Measurements from ENCODE around the gene FN1.

FN1 gene

DNA sequence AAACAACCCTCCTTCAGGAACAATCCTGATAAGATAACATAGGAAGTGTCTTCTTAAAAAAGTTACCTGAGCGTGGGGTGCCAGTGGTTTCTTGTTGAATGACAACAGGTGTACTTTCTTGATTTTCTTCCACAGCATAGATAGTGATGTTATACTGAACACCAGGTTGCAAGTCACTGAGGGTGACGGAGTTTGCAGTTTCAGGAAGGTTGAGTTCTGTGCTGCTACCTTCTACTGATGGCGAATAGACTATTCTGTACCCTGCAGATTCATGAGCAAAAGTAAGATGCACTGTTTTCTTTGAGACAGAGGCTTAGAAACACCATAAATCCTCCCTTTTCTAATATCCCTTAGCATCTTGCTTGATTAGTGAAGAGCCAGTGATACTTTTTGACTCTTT is 28.8 kb downstream of the FN1 start:
- DNase-seq (ENCODE audit: low spot score) = no peak

DNA sequence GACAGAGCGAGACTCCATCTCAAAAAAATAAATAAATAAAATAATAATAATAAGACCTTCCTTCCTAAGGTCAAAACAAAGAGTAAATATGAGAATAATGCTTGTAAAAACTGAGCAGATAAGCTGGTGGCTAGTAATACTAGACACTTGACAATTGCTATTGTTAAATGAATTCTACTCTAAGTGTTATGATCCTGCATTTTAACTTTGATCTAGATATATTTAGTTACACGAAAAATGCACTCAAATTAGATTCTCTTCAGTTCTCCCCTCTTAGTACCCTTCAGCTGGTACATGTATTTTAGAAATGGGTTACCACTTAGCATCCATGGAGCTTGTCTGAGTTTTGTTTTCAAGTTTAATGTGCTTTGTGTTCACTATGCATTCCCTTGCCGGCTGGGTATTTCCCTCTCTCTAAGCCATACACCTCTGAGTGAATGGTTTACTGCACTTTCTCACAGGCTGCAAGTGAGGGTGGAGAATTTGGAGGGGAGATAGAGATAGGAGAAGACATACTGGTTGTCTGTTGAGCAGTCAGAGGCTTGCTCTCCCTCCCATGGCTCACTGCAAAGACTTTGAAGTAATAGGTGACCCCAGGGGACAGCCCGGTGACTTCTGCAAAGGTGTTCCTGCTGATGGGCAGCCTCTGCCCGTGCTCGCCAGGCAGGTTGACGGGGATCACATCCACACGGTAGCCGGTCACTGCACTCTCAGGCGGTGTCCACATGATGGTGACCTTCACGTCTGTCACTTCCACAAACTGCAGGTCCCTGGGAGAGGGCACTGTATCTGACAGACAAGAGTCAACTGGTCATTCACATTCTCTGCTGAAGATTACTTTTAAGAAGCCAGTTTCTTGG is 29.9 kb downstream of the FN1 start:
- DNase-seq (ENCODE audit: low spot score) = no peak

DNA sequence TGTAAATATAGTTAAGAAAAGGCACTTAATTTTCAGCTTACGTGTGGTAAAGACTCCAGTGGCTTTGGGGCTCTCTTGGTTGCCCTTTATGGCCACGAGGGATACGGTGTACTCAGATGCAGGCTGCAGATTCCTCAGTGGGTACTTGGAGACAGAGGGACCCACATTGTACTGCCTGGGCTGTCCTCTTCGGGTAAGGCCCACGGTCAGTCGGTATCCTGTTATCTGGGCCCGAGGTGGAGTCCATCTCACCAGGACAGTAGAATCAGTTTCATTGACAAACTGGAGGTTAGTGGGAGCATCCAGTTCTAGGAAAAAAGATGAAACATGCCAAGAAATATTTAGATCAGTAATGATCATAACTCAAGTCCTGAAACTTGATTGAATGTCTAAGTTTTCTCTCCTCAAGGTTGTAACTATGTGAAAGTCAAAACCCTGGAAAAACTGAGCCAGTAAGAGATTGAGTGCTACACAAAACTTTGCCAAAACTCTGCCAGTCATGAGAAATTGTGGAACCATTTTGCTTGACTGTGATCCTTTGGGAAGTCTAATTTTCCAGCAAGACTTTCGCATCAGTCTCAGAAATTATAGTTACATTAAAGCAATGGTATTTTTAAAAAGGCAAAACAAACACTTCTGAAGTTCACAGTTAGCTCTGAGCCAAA is 31.4 kb downstream of the FN1 start:
- no peak for DNase-seq (ENCODE audit: low spot score)

DNA sequence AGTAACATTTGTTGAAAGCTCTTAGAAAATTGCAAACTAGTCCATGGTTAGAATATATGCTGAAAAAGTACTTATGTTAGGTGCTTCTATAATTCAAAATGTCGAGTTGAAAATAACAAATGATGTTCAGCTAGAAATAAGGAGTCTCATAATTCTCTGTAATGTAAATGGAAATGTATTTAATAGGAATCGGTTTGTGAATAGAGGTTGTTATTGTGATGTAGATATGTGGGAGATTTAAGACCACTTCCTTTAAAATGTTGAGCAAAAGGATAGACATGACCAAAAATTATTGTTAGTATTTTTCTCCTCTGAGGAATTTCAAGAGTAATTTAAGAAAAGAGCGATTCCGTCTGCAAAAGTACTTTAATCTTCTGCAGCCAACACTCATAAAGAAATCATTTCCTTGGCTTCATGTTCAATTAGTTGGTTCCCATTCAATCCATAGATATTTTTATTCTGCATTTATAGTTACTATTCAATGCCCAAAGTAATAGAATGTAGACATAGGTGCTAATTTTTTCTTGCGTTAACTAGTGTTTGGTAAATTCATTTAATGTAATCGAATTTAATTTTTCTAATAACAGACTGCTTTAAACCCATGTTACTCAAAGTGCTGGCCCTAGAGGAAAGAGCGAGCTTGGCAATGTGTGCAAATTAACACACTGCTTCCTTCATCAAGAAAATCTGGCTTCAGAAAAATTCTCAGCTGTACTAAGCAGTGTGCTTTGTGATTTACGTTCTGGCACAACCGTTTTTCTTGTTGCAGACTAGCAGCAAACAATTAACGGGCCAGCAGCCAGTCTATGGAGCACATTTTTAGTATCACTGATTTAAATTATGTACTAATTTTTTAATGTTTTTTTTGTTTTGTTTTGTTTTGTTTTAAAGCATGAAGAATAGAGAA is 32.2 kb downstream of the FN1 start:
- no peak for DNase-seq (ENCODE audit: low spot score)

DNA sequence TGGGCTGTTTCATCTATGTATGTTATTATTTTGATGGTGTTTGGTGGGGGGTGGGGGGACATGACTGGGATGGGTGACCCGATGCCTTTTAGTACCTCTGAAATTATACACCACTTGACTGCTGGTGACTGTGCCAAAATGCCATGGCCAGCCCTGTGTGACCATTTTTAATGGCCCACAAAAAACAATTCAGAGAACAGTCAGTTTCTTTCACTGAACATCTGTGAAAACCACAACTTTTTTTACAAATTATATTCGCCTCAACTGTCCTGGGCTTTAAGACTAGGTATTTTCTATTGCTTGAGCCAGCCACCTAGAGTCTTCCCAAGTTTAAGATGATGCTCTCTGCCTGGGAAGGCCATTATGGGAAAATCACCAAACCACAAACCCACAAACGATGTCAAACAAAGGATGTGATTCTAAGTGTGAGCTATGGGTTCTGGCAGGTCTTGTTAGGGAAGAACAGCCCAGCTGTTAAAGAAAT is 33.9 kb downstream of the FN1 start:
- DNase-seq (ENCODE audit: low spot score) = no peak

DNA sequence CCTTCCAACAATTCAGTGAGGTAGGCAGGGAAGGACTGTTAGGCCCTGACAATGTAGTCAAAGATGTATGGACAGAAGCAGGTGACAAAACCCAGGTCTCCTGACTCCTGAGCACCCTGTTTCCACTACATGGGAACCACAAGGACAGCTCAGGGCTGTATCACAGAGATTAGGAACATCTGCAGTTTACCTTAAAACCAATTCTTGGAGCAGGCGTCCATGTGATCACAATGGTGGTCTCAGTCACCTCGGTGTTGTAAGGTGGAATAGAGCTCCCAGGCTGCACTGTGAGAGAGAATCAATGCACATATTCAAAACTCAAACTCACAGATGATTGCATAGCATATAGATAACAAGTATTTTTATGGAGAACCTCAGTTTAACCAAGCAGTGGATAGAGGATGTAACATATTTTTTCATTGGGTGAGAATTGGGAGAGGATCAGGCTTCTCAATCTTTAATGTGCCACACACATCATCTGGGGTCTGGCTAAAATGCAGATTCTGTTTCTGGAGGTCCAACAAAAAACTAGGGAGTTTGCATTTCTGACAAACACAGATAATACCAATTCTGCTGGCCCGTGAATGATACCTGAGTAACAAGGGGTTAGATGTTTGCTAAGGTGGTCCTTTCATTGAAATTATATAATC is 36.7 kb downstream of the FN1 start:
- no peak for DNase-seq (ENCODE audit: low spot score)

DNA sequence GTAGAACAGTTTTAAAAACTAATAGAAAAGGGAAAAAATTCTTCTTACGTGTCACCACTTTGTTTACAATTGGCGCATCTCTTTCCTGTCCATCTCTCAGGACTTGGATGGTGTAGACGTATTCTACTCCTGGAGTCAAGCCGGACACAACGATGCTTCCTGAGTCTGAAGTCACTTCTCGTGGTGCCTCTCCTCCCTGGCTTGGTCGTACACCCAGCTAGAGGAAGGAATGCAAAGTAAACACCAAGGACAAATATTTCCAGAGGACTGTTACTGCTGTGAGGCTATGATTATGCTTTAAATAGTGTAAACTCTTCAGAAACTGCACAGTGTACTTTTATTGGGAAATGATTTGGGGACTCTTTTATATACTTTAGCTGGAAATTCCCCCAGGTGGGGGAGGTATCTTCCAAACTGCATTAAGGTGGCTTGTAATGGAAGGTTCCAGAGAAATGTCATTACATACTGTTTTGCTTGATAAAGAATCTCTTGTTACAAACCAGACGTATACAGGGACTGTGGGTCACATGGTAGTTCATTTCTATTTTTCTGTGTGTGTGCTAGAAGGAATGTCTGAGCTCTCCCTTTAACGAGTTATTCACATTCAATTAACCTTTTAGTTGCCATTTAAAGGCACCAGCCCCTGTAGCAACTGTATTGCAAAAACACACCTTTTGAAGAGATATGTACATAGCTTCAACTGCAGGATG is 38.1 kb downstream of the FN1 start:
- DNase-seq (ENCODE audit: low spot score) = peak; percentile 15

DNA sequence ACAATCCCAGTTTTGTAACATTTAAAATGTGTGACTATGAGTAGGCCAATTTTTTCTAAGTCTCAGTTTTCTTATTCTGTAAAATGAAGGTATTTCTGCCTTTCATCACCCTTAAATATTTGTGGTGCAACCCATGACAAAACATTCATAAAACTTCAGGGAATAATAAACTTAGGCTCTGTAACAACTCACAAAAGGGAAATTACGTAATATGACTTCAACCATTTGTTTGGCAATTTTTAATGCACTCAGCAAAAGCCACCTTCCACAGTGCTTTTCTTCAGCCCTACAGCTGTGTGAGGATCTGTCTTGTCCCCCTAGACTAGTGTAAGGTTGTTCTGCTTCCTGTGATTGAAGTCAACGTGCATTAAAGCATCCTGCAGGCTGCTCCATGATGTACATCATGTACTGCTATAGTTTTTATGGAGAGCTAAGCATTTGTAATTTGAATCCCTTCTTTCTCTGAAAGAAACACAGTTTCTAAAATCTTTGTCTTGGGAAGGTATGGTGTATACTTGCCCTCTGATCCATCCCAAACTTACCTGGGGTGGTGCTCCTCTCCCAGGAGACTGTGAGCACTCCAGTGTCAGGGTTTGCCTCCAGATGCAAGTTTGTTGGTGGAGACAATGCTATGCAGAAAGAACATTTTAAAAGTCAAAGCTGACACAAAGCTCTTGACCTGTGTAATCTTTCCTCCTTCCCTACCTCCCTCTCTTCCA is 39.1 kb downstream of the FN1 start:
- no peak for DNase-seq (ENCODE audit: low spot score)

DNA sequence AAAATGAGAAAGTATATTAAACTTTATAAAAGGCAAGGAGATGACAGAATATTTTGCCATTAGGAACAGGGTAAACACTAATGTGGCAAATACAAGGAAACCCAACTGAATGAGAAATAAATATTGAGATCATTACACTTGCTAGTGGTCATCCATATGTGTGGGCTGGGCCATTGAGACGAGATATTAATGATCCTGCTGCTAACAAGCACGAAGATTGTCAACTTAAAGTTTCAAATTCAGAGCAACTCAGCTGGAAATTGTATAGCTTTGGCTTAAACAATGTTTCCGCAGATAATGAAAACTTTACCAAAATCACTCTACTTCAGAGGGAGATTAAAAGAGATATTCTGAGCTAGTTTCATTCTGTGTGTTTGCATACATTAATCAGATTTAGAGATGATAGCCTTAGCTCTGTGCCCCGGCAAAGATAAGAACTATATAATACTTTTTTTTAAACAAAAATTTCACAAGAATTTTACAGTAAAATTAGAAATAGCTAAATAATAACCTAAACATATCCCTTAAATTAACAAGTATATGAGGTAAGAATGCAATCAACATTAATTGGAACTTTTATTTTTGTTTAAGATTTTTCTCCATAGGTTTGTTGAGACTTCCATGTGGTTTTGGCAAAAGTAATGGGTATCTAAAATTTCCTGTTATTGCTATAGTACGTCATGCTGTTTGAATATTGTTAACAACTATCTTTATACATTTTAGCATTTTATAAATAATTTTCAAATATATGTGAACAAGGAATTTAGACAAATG is 40.0 kb downstream of the FN1 start:
- no peak for DNase-seq (ENCODE audit: low spot score)

DNA sequence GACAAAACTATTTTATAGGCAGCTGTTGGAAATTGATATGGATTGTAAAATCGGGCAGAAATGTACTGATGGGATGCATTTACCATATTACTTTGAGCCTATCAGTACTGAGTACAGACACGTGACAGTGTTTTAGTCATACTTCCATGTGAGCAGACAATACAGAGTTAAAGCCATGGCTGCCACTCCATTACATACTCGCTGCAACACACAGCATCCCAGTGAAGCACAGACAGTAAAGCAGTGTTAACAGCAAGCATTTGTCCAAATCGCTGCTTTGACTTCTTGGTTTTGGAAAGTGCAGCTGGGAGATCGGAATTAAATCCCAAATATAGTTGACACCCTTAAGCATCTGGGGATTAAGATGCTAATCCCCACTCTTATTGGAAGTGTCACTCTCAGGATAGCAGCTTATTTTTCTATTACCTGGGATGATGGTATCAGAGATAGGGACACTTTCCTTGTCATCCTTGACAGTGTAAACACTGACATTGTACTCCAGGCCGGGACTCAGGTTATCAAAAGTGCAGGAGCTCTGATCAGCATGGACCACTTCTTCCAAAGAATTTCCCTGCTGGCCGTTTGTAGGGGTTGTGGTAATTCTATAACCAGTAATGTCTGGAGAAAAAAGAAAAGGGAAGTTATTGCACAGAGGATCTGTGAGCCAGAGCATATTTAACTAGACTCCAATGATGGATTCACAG is 41.6 kb downstream of the FN1 start:
- no peak for DNase-seq (ENCODE audit: low spot score)

DNA sequence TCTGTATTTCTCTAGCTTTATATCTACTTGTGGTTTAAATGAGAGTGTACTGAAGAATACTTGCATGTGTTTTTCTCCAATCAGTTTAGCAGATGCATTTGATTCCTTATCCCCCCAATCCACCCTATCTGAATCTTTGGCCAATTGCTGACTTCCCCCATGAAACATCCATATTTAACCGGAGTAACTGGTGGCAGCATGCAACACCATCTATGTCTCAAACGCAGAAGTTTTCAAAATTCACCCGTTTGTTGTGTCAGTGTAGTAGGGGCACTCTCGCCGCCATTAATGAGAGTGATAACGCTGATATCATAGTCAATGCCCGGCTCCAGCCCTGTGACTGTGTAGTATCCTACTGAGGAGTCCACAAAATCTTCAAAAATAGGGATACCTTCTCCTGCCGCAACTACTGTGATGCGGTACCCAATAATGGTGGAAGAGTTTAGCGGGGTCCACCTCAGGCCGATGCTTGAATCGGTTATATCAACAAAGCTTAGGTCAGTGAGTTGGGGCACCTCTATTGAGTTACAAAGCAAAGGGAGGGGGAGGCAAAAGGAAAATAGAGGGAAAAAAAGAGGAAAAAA is 43.1 kb downstream of the FN1 start:
- DNase-seq (ENCODE audit: low spot score) = no peak

DNA sequence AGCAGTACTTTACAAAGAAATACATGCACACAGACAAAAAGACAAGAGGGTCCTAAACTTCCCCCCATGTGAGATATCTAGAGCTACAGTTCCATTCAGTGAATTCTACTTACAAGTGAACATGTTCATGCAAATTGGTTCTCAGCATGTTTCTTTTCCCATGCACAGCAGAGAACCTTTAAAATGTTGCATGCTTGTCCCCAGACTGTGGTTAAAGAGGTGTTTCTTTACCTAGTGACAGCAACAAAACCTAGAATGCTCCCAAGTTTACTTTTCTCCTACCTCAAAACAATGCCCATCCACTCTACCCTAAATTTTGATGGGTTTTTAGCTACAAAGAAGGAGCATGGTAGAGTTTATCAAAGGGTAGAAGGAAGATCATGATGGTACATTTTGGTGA is 43.7 kb downstream of the FN1 start:
- no peak for DNase-seq (ENCODE audit: low spot score)

DNA sequence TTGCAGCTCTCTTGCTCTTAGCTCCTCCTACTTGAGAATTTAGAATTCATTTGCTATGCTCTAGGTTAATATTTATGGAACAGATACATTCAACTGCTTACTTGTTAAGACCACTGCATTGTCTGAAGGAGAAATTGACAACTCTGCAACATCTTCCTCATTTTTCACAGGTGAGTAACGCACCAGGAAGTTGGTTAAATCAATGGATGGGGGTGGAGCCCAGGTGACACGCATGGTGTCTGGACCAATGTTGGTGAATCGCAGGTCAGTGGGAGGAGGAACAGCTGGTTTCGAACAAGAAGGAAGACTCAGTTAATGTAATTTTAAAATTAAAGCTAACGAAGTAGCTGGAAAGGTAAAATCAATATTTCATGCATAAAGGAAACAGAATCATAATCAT is 44.3 kb downstream of the FN1 start:
- no peak for DNase-seq (ENCODE audit: low spot score)

DNA sequence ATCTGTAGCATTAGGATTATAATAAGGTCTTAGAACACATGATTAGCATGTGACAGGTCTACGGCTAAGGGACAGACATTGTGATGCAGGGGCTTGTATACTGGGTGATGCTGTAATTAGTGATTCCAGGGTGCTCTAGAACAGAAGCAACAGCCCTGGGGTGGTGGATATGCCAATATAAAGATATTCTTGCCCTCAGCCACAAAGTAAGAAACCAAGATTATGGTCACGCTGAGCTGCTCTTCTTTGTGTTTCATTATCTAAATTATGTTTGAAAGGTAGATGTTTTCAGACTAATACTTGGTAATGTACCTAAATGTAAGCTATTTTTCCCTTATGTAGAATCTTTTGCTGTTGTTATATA is 45.3 kb downstream of the FN1 start:
- no peak for DNase-seq (ENCODE audit: low spot score)

DNA sequence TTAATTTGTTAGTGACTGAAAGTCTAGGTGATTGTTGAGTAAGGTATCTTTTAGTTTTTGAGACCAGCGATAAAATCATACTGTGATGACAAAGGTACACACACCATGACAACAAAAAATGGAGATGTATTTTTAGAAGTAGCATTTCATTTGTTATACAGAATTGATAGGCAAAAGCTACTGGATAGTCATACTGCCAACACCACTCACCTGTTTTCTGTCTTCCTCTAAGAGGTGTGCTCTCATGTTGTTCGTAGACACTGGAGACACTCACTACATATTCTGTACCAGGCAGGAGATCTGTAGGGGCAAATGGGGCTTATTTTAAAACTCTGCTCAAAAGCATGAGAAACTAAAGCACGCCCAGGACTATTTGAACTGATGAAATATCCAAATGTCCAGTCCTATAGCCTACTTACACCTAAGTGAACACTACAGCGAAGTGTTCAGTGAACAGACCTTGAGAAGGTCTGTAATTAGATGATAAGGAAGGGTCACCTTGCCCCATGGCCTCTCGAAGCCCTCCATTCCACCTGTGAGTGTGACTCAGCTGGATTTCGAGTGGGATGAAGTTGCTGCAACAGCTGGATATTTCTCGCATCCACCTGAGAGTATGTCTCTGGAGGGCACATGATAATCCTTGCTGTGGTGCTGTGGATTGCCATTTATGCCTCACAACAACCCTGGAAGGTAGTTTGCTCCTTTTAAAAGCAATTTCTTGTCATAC is 47.7 kb downstream of the FN1 start:
- DNase-seq (ENCODE audit: low spot score) = no peak

DNA sequence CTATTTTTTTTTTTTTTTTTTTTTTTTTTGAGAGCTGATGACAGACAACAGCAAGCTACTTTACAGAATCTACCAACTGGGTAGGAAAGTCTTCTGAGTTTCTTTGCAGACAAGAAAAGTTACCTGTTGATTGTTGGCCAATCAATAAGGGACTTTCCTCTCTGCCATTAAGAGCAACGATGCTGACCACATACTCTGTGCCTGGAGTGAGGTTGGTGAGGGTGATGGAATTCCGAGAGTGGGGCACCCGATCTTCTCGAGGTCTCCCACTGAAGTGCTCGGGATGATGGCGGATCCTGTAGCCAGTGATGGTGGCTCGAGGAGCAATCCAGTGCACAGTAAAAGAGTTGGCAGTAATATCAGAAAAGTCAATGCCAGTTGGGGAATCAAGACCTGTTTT is 49.3 kb downstream of the FN1 start:
- no peak for DNase-seq (ENCODE audit: low spot score)

DNA sequence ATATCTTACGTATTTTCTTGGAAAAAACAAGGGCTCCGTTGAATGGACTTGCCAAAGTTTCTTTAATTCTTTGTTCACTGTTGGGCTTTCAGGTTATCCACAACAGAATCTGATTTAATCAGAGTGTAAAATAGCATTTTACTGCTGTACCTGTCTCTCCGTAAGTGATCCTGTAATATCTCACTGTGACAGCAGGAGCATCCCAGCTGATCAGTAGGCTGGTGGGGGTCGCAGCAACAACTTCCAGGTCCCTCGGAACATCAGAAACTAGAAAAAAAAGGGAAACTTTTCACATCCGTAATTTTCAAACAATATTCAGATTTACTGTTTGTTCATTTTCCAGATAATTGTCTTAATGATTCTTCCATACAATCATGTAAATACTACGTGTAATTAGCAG is 51.2 kb downstream of the FN1 start:
- no peak for DNase-seq (ENCODE audit: low spot score)

DNA sequence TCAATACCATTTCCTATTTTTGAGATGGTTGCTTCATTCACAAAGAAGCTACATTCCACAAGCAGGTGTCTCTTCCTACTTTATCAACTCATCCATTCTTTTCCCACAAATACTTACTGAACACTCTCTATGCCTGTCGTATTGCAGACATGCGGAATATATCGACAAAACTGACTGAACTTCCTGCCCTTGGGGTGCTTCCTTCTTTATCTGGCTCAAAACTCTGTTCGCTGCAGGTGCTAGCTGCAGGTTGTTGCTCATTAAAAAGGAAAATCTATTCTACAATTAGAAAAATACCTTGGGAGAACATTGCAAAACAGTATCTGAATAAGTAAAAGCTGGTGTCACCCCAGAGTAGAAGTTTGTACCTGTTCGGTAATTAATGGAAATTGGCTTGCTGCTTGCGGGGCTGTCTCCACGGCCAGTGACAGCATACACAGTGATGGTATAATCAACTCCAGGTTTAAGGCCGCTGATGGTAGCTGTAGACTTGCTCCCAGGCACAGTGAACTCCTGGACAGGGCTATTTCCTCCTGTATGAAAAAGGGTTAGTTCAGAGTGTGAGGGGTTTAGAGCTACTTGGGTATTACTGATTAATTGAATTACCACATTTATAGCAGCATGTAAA is 52.1 kb downstream of the FN1 start:
- no peak for DNase-seq (ENCODE audit: low spot score)

All from HuH-7 (cell line).